ENCODE data around the gene CLEC4G.

Gene CLEC4G

DNA sequence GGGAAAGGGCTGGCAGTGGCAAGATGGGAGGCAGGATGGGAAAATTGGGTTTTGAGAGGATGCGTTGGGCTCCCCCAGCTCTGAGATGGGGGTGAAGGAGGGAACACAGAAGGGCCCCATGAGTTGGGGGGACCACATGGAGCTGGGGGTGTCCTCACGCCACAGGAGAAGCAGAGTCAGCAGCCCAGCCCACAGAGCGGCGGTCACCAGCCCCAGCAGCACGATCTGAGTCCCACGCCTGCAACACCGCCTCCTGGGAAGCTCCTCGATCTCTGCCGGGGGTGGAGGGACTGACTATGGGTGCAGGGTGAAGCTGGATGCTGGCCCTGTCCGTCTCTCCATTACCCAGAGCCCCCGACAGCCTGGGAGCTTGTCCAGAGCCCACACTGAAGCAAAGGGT is 33.3 kb downstream of the CLEC4G start:
- Histone ChIP-seq H3K27me3 (ENCODE audit: insufficient read depth, poor library complexity, severe bottlenecking) (no peaks in the 10 kb centered on the region), H3K4me3 (replicated peaks; ENCODE audit: insufficient read depth, low read length) (peak overlapping the region; percentile 43)
- TF ChIP-seq GABPA (IDR thresholded peaks at IDR 0.05; ENCODE audit: low read depth): no peak
- TF ChIP-seq, protein P1, sequence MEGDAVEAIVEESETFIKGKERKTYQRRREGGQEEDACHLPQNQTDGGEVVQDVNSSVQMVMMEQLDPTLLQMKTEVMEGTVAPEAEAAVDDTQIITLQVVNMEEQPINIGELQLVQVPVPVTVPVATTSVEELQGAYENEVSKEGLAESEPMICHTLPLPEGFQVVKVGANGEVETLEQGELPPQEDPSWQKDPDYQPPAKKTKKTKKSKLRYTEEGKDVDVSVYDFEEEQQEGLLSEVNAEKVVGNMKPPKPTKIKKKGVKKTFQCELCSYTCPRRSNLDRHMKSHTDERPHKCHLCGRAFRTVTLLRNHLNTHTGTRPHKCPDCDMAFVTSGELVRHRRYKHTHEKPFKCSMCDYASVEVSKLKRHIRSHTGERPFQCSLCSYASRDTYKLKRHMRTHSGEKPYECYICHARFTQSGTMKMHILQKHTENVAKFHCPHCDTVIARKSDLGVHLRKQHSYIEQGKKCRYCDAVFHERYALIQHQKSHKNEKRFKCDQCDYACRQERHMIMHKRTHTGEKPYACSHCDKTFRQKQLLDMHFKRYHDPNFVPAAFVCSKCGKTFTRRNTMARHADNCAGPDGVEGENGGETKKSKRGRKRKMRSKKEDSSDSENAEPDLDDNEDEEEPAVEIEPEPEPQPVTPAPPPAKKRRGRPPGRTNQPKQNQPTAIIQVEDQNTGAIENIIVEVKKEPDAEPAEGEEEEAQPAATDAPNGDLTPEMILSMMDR (IDR thresholded peaks at IDR 0.05; ENCODE audit: insufficient read depth, low read length): no peak
- TF ChIP-seq, protein P2, sequence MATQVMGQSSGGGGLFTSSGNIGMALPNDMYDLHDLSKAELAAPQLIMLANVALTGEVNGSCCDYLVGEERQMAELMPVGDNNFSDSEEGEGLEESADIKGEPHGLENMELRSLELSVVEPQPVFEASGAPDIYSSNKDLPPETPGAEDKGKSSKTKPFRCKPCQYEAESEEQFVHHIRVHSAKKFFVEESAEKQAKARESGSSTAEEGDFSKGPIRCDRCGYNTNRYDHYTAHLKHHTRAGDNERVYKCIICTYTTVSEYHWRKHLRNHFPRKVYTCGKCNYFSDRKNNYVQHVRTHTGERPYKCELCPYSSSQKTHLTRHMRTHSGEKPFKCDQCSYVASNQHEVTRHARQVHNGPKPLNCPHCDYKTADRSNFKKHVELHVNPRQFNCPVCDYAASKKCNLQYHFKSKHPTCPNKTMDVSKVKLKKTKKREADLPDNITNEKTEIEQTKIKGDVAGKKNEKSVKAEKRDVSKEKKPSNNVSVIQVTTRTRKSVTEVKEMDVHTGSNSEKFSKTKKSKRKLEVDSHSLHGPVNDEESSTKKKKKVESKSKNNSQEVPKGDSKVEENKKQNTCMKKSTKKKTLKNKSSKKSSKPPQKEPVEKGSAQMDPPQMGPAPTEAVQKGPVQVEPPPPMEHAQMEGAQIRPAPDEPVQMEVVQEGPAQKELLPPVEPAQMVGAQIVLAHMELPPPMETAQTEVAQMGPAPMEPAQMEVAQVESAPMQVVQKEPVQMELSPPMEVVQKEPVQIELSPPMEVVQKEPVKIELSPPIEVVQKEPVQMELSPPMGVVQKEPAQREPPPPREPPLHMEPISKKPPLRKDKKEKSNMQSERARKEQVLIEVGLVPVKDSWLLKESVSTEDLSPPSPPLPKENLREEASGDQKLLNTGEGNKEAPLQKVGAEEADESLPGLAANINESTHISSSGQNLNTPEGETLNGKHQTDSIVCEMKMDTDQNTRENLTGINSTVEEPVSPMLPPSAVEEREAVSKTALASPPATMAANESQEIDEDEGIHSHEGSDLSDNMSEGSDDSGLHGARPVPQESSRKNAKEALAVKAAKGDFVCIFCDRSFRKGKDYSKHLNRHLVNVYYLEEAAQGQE (IDR thresholded peaks at IDR 0.05; ENCODE audit: insufficient replicate concordance, low read depth): no peak
- no peak for TF ChIP-seq SPI1 (IDR thresholded peaks at IDR 0.05; ENCODE audit: borderline replicate concordance, low read depth)
- no peak for TF ChIP-seq POLR2AphosphoS5 (IDR thresholded peaks at IDR 0.05; ENCODE audit: low read depth)

DNA sequence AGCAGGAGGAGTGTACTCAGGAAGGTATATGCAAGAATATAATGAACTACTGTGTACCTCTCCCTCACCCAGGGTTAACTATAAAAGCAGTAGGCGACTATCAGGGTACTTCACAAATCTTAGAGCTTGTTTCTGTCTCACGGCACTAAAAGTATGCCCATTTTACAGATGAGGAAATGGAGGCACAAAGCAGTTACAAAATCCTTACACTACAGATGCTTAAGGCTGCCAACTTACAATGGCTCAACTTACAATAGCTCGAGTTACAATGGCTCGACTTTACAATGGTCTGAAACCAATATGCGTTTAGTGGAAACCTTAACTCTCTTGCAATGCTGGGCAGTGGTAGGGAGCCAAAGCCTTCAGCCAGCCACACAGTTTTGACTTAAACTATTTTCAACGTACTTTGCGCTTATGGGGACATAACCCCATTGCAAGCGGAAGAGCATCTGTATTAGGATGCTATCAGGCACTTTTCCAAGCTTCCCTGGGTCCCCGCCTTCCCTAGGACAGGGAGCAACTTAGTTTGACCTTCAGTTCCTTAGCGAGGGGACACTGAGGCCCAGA is 34.1 kb downstream of the CLEC4G start:
- Histone ChIP-seq H3K27ac (replicated peaks) (no peak overlapping the region), H3K27me3 (ENCODE audit: insufficient read depth, poor library complexity, severe bottlenecking) (no peaks in the 10 kb centered on the region), H3K4me3 (replicated peaks; ENCODE audit: insufficient read depth, low read length) (peak overlapping the region; percentile 43)
- TF ChIP-seq SPI1 (IDR thresholded peaks at IDR 0.05; ENCODE audit: borderline replicate concordance, low read depth) (no peak), POLR2AphosphoS5 (IDR thresholded peaks at IDR 0.05; ENCODE audit: low read depth) (no peak), GABPA (IDR thresholded peaks at IDR 0.05; ENCODE audit: low read depth) (no peak)
- TF ChIP-seq, protein P2 (IDR thresholded peaks at IDR 0.05; ENCODE audit: insufficient replicate concordance, low read depth): no peak
- TF ChIP-seq, protein P1 (IDR thresholded peaks at IDR 0.05; ENCODE audit: insufficient read depth, low read length): no peak
- no peak for DNase-seq (ENCODE audit: low read depth in 1 of 2, low spot score in 1 of 2)

More for the DNA sequence above, 33.3 kb downstream of the CLEC4G start:
- DNase-seq (ENCODE audit: low read depth in 1 of 2, low spot score in 1 of 2): no peak
- H3K27ac ChIP-seq (replicated peaks): no peak overlapping the region

DNA sequence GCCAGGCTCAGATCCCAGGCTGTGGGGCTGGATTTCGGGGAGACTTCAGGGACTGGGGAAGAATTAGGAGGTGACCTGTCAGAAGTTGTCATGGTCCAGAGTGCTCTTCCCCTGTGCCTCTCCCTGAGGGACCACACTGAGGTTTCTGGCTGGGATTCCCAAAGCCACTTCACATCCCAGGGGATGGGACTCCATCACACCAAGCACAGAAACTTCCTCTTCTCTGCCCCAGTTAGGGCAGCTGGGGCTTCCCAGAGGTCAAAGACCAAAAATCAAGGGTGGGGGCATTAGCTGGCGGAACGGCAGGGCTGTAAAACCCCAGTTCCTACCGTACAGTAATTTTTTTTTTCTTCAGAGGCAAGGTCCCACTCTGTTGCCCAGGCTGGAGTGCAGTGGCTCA is 37.4 kb downstream of the CLEC4G start:
- TF ChIP-seq, protein P1 (IDR thresholded peaks at IDR 0.05; ENCODE audit: insufficient read depth, low read length): no peak
- TF ChIP-seq GABPA (IDR thresholded peaks at IDR 0.05; ENCODE audit: low read depth) (no peak), POLR2AphosphoS5 (IDR thresholded peaks at IDR 0.05; ENCODE audit: low read depth) (no peak), SPI1 (IDR thresholded peaks at IDR 0.05; ENCODE audit: borderline replicate concordance, low read depth) (no peak)
- TF ChIP-seq, protein P2 (IDR thresholded peaks at IDR 0.05; ENCODE audit: insufficient replicate concordance, low read depth): no peak
- H3K27ac ChIP-seq (replicated peaks): no peak overlapping the region
- no peak for DNase-seq (ENCODE audit: low read depth in 1 of 2, low spot score in 1 of 2)
- H3K27me3 ChIP-seq (ENCODE audit: insufficient read depth, poor library complexity, severe bottlenecking): no peaks in the 10 kb centered on the region
- H3K4me3 ChIP-seq (replicated peaks; ENCODE audit: insufficient read depth, low read length): no peak overlapping the region

Data from HL-60 (cell line).